GM21825 (cell line): ENCODE data around the gene MOV10.
"Not testable (repeated sequence)": the region's sequence is repeated elsewhere in the genome, so short reads cannot be mapped to it uniquely, and the experiment has no call there.

ENCODE experiments used
- ATAC-seq: cut with Tn5 transposase; IDR thresholded peaks from one replicate; pipeline ENCODE4 v1.9.1; 2021; ENCODE audit warnings: mild to moderate bottlenecking, moderate library complexity; ENCODE audit not compliant: unreplicated experiment

MOV10 gene

GRCh38 chr1:112674440-112674985, at the start of gene MOV10:
Gene MOV10 (plus strand): TSS chr1:112674659. CDS start chr1:112674913, 254 bp downstream.
- peak; percentile 54 for ATAC-seq

GRCh38 chr1:112625696-112626095, 48.8 kb upstream of the MOV10 start:
- ATAC-seq = no peak

GRCh38 chr1:112626193-112626592, 48.3 kb upstream of the MOV10 start:
- ATAC-seq = no peak

- no peak for ATAC-seq
Observed at GRCh38 chr1:112626887-112627286, 47.6 kb upstream of the MOV10 start.

- ATAC-seq = no peak
Observed at GRCh38 chr1:112628516-112628915, 45.9 kb upstream of the MOV10 start.

GRCh38 chr1:112629256-112629655, 45.2 kb upstream of the MOV10 start:
- ATAC-seq = no peak

GRCh38 chr1:112633628-112634027, 40.8 kb upstream of the MOV10 start:
- ATAC-seq = no peak

GRCh38 chr1:112634367-112634766, 40.1 kb upstream of the MOV10 start:
- no peak for ATAC-seq

GRCh38 chr1:112636056-112636455, 38.4 kb upstream of the MOV10 start:
- no peak for ATAC-seq

GRCh38 chr1:112636597-112637253, 37.7 kb upstream of the MOV10 start:
- no peak for ATAC-seq

GRCh38 chr1:112637254-112638109, 37.0 kb upstream of the MOV10 start:
- no peak for ATAC-seq

GRCh38 chr1:112638110-112638428, 36.4 kb upstream of the MOV10 start:
- no peak for ATAC-seq

GRCh38 chr1:112640437-112640836, 34.0 kb upstream of the MOV10 start:
- not testable (repeated sequence) for ATAC-seq

GRCh38 chr1:112643080-112643479, 31.4 kb upstream of the MOV10 start:
- ATAC-seq = no peak

GRCh38 chr1:112646225-112646624, 28.2 kb upstream of the MOV10 start:
- ATAC-seq = no peak

- ATAC-seq = no peak
Observed at GRCh38 chr1:112651205-112651604, 23.3 kb upstream of the MOV10 start.

GRCh38 chr1:112665857-112666256, 8.6 kb upstream of the MOV10 start:
- ATAC-seq = no peak

GRCh38 chr1:112666946-112667345, 7.5 kb upstream of the MOV10 start:
- ATAC-seq = no peak

- no peak for ATAC-seq
Observed at GRCh38 chr1:112672009-112672408, 2.5 kb upstream of the MOV10 start.

GRCh38 chr1:112672842-112673241, 1.6 kb upstream of the MOV10 start:
- ATAC-seq = no peak

- ATAC-seq = no peak
Observed at GRCh38 chr1:112673592-112674439, 643 bp upstream of the MOV10 start.
